PFSK-1 (cell line): ENCODE results near the gene TMEM132A.

Experiments used
- POLR2AphosphoS5 ChIP-seq: IDR thresholded peaks from 2 replicates; pipeline ENCODE4 v1.6.1; 2012; ENCODE audit warnings: low read depth, mild to moderate bottlenecking, control low read depth, low read length, moderate library complexity
- TAF1 ChIP-seq: IDR thresholded peaks from 2 replicates; pipeline ENCODE4 v1.6.1; 2012; ENCODE audit warnings: low read length, control low read depth, borderline replicate concordance; ENCODE audit not compliant: insufficient read depth

DNA sequence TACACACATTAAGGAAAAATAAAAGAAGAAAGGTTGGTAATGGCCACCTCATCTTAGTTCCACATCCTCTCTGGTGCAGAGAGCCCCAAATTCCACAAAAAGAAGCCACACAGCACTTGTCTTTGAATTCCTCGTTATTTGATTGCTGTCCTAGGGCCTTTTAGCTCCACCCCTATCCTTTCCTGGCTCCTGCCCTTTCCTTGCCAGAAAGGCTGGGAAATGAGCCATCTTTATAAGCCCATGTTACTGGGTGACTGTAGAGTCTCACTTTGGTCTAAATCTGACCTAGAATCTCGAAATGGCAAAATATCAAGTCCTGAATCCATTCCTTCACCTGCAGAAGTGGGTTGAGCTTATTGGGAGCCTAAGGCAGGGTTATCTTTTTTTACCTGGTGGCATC, 4.3 kb upstream of the TMEM132A start:
- TF ChIP-seq POLR2AphosphoS5 (no peak), TAF1 (no peak)
